NCI-H1092 (cell line): ENCODE data around the gene KDELR1.

Experiments
- DNase-seq: peaks from one replicate; lab custom pipeline; 2025; lab: John Stamatoyannopoulos, UW

Gene KDELR1

GRCh38 chr19:48371367-48371766 is 20.0 kb downstream of the KDELR1 start:
- no peak for DNase-seq

DNA sequence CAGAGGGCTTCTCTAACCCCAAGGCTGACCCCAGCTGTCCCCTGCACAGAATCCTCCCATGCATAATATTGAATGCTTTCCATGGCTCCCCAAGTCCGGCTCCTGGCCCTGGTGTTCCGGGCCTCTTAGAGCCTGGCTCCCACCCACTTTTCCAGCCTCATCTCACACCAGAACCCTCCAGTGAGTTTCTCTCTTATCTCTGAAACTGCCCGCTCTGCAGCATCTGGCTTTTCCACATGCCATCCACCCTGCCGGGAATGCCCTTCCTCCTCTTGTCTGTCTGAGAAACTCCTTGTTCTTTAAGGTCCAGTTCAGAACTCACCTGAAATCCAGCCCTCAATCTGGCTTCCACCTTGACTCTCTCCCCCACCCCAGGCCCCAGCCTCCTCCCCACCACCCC is 20.4 kb downstream of the KDELR1 start:
- no peak for DNase-seq

GRCh38 chr19:48368936-48369335 is 22.4 kb downstream of the KDELR1 start:
- DNase-seq, result peak; percentile 15

DNA sequence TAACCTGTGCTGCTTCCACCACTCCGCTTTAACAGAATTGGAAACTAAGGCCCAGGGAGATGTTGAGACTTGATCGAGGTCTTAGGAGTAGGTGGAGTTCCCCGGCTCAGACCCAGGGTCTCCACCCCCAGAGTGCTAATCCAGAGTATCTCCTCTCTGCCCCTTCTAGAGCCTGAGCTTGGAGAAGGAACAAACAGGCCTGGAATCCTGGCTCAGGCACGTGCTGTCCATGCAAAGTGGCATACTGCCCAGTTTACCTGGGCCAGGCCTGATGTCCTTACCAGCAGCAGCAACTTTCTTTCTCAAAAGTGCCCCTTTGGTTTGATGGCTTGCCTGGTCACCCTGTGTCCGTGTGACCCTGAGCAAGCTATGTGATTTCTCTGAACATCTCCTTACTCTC is 23.5 kb downstream of the KDELR1 start:
- no peak for DNase-seq

- no peak for DNase-seq
Measured at GRCh38 chr19:48365602-48366001, 25.7 kb downstream of the KDELR1 start.

GRCh38 chr19:48364598-48365348 is 26.6 kb downstream of the KDELR1 start:
- DNase-seq, result no peak

DNA sequence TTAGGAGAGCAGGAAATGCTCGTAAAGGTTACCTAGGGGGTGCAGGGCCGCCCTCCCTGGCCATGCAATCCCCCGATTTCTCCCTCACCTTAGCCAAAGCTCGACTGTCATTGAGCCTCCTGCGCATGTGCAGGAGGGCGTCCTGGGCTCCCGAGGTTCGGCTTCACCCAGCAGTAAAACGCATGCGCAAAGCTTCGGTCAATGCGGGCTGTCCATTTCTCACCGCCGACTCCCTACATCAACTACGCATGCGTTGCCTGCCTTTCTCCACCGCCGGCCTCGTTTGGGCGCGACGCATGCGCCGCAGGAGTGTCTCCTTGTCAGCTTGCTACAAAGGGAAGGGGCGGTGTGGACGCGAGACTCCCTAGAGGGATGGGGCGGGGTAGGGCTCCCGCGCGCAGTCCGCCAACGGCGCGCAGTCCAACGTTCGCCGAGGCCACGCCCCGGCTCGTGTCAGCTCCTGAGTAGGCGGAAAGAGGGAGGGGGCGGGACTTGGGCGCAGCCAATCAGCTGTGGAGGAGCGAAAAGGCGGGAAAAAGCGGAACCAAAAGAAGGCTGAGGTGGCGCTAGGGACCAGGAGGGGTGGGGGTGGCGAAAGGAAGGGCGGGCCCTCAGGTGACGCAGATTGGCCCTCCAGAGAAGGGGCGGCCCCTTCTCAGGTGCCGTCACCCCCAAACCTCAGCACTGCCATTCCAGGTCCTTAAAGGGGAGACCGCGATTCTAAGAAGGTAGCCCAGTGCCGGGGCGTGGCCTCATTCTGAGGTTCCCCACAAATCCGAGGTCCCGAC is 27.3 kb downstream of the KDELR1 start, which contains the start of the genes SYNGR4 and TMEM143:
Gene SYNGR4, plus strand, starts transcription at position 558 of the 788 bp plus-strand sequence. CDS start 1,476 bp downstream, outside the sequence.
Gene TMEM143, minus strand, starts transcription at position 131 of the 788 bp plus-strand sequence. Its CDS starts 20 bp downstream, at position 111.
- DNase-seq, result peak; percentile 98

DNA sequence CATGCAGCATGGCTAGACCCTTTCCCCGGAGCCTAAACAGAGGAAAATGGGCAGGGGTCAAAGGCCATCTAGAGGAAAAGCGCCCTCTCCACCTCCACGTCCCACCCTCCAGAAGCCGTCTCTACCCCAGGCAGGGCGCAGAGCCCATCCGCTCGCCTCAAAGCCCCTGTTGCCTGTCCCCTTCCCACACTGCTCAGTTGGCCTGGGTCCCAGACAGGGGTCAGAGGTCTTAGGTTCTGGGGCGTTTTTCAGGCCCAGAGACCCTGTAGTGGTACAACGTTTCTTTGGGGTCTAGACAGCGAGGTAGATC is 27.9 kb downstream of the KDELR1 start:
- DNase-seq, result no peak

DNA sequence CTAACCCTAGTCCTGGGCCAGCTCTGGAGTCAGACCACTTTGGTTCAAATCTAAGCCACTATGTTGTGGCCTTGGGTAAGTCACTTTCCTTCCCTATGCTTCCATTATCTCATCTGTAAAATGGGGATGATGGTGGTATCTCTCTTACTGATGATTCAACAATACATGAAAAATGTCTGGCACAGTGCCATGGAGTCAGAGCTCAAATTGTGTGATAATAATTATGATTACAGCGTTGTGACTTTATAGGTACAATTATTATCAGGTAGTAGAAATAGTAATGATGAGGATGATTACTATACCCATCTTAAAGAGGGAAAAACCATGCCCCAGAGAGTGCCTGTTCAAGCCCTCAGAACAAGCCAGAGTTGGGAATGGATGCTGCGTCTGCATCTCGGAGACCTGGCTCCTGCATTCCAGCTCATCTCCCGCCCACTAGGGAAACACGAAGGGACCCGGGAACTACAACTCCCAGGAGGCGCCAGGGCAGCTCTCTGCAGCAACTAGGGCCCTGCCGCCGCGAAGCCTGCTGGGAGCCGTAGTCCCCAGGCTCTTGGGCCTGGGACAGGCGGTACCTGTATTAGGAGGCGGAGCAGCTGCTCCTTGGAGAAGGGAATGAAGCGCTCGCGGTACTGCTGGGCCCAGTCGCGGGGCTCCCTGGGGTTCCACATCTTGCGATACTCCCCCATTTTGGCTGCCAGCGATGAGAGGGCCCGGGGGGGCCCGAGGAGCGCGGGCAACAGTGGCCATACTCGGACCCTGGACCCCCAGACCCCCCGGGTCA is 28.4 kb downstream of the KDELR1 start:
- peak; percentile 93 for DNase-seq

- DNase-seq, result no peak
Measured at GRCh38 chr19:48361912-48362311, 29.4 kb downstream of the KDELR1 start.

DNA sequence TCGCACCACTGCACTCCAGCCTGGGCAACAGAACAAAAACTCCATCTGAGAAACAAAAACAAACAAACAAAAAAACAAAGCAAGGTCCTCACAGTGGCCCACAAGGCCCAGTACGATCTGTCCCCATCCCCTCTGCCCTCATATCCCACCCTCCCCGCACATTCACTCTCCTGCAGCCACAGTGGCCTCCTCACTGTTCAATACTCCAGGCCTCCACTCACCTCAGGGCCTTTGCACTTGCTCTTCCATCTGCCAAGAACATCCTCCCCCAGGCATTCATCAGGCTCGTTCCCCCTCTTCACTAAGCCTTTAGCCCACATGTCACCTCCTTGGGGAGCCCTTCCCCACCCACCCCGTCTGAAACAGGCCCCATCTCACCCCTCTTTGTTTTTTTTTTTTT is 32.2 kb downstream of the KDELR1 start:
- no peak for DNase-seq

- DNase-seq, result no peak
Measured at GRCh38 chr19:48355365-48355954, 35.9 kb downstream of the KDELR1 start.

GRCh38 chr19:48354332-48354992 is 36.9 kb downstream of the KDELR1 start:
- no peak for DNase-seq

DNA sequence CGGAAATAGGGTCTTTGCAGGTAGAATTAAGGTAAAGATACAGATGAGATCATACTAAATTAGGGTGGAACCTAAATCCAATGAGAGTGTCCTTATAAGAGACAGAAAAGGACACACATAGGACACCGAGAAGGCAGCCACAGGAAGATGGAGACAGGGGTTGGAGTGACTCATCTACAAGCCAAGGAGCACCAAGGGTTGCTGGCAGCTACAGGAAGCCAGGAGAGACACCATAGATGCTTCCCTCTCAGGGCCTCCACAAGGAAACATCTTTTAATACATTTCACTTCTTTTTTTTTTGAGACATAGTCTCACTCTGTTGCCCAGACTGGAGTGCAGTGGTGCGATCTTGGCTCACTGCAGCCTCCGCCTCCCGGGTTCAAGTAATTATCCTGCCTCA is 37.7 kb downstream of the KDELR1 start:
- no peak for DNase-seq

- DNase-seq, result no peak
Measured at GRCh38 chr19:48351341-48351752, 40.0 kb downstream of the KDELR1 start.

DNA sequence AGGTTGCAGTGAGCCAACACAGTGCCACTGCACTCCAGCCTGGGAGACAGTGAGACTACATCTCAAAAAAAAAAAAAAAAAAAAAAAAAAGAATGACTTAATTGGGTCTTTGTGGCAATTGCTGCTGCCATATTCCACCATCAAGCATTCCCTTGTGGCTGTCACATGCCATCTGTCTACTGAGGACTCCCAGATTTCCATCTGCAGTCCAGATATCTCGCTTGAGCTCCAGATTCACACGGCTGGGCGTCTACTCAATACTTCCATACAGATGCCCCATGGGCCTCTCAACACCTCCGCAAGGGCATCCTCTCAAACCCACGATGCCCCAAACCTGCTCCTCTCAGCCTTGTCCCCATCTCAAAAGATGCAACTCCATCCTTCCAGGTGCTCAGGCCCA is 40.5 kb downstream of the KDELR1 start:
- no peak for DNase-seq

GRCh38 chr19:48348737-48349136 is 42.6 kb downstream of the KDELR1 start:
- no peak for DNase-seq

DNA sequence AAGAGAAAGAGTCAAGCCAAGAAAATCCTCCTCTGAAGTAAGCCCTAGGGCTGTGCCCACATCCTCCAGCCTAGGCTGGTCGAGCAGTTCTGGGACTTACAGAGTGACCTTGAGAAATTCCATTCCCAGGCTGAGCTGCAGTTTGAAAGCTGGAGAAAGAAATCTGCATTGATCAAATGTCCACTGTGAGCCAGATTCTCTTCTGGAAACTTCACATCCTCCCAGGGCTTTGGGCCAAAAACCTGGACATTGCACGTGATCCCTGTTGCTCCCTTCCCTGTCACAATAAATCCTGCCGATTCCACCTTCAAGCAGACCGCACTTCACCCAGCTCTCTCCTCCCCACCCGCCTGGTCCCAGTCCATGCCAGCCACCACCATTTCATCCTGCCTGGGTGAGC is 43.3 kb downstream of the KDELR1 start:
- DNase-seq, result no peak

DNA sequence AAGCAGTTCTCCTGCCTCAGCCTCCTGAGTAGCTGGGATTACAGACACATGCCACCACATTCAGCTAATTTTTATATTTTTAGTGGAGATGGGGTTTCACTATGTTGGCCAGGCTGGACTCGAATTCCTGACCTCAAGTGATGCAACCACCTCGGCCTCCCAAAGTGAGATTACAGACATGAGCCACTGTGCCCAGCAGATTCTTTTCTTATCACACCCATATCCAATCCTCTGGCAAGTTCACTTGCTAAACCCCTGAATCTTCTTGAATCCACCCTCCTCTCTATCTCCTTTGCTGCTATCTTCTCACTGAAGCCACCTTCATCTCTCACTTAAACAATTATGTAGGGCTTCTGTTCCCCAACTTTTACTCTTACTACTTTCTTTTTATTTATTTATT is 45.2 kb downstream of the KDELR1 start:
- no peak for DNase-seq

DNA sequence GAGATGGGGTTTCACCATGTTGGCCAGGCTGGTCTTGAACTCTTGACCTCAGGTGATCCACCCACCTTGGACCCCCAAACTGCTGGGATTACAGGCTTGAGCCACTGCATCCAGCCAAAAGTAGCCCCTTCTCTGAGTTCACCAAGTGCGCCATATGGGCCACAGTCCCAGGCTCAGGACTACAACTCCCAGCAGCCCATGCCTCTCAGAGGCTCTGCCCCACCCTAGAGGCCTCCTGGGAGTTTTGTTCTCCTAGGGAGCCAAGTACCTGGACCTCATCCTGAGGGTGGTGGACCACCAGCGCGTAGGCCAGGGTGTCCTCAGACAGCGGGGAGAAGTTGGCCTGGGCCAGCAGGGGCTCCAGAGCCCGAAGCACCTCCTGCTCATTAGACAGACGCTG is 46.5 kb downstream of the KDELR1 start:
- DNase-seq, result no peak

DNA sequence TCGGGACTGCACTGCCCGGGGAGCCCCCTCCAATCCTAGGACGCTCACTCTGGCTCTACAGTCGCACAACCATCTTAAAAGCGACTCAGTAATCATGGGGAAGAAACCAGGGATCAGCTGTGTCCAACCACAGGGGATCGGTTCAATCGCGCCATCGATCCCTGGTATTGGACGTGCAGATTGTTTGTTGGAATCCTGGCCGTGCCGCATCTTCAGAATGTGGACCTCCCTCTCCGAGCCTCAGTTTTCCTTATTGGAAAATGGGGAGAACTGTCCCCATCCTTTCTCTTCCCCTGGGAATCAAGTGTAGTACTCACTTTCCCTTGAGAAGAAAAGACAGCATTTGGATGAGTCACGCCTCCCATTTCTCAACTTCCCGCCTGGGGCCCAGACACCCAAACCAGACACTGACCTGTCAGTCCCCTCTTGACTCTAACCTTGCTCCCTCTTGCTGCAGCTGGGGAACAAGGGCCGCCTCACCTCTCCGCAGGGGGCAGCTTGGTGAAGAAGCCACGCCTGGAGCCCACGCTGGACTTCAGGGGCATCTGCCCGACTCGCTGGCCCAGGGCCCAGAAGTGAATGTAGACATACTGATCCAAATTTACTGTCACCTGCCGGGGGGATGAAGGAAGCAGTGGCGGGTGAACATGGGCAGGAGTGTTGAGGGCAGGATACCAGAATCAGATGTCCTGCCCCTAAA is 48.4 kb downstream of the KDELR1 start:
- no peak for DNase-seq
